Body of pancreas (tissue), 4 donors: ENCODE measurements around the gene SIAH3. TPM values are rescaled to one million over a fixed set of nuclear protein-coding genes. Genes with fewer than 3 reads are reported as not detected.

Experiments used
- ATAC-seq: fragments of 150-250 bp; one replicate; pipeline ENCODE4 v1.9.1; 2016
- DNase-seq, 4 donors: peaks; one replicate each; pipeline ENCODE4 v3.0.0-alpha.2; 2019
- H3K27ac ChIP-seq, 4 donors: fragments of 200-600 bp; sonication (generic); 1 replicate in 3 of 4; 2 replicates in 1 of 4; pipeline versions ENCODE4 v1.5.1 to v1.6.1; 2016 to 2019; ENCODE audit warnings: mild to moderate bottlenecking in 1 of 4, mixed read lengths in 1 of 4, moderate library complexity in 1 of 4
- H3K27me3 ChIP-seq, 2 donors: fragments of 200-600 bp; sonication (generic); one replicate each; pipeline ENCODE4 v1.6.0; 2016; ENCODE audit warnings: mild to moderate bottlenecking in 1 of 2
- H3K36me3 ChIP-seq, 2 donors: fragments of 200-600 bp; sonication (generic); replicated peaks in 1 of 2; 2 replicates each; pipeline ENCODE4 v1.5.1; 2016; ENCODE audit warnings: low read depth in 2 of 2; ENCODE audit not compliant: insufficient read depth in 1 of 2
- H3K4me1 ChIP-seq: fragments of 200-600 bp; sonication (generic); one replicate; pipeline ENCODE4 v1.6.0; 2016
- H3K4me3 ChIP-seq, 2 donors: fragments of 200-600 bp; sonication (generic); 1 replicate in 1 of 2; 2 replicates in 1 of 2; pipeline ENCODE4 v1.5.1; 2016 to 2019
- H3K9me3 ChIP-seq, 3 donors: fragments of 200-600 bp; sonication (generic); 1 replicate in 2 of 3; 2 replicates in 1 of 3; pipeline ENCODE4 v1.5.1; 2016
- CTCF ChIP-seq, 7 experiments: fragments of 450-650 bp in 4 of 7; fragments of 200-600 bp in 3 of 7; sonication (generic) in 3 of 7; IDR thresholded peaks; one replicate each; pipeline ENCODE4 v1.5.1; 2016 to 2019; ENCODE audit warnings: antibody characterized with exemption in 7 of 7
- POLR2A ChIP-seq, 3 donors: fragments of 450-650 bp; IDR thresholded peaks; one replicate each; pipeline ENCODE4 v1.6.1; 2016; ENCODE audit warnings: antibody characterized with exemption in 3 of 3, mild to moderate bottlenecking in 2 of 3
- WGBS, 2 donors: methylation state at CpG; one replicate each; pipeline ENCODE4 v1.1.5; 2017; 5-methylcytosine and 5-hydroxymethylcytosine counted together
- intact Hi-C: fragments of 100-400 bp; cut with DNase I; formaldehyde crosslinking; loops from one replicate; pipeline ENCODE4 v1.15.1; 2023
- total RNA-seq, 2 donors: library from RNA; depleted of rRNA; stranded (reverse); fragments of >200 nt; gene quantifications; one replicate each; pipeline ENCODE4 v1.1.0, GENCODE V29; 2016

Gene SIAH3
- total RNA-seq, 2 donors from 2014 or later, result under 0.01 TPM; not detected in 1

- Histone ChIP-seq H3K27me3 (no peaks in the 10 kb centered on the region), H3K9me3 (no peaks in the 10 kb centered on the region), H3K4me3 (no peak overlapping the region), H3K36me3 (no peaks in the 10 kb centered on the region), H3K4me1 (no peaks in the 10 kb centered on the region), H3K27ac (no peak overlapping the region)
- DNase-seq (no peak), ATAC-seq (no peak)
- 69 to 81% methylated on average over 5 of the region's 5 CpGs for WGBS, 2 donors
- intact Hi-C loops, result no loop called here
- no peak for TF ChIP-seq POLR2A (IDR thresholded peaks at IDR 0.05)
These were observed 51.1 kb downstream of the SIAH3 start for GRCh38 chr13:45800485-45800884.

GRCh38 chr13:45799451-45799850 is 52.1 kb downstream of the SIAH3 start:
- Histone ChIP-seq H3K36me3 (no peaks in the 10 kb centered on the region), H3K4me1 (no peaks in the 10 kb centered on the region), H3K27me3 (no peaks in the 10 kb centered on the region), H3K27ac (no peak overlapping the region), H3K4me3 (no peak overlapping the region), H3K9me3 (no peaks in the 10 kb centered on the region)
- intact Hi-C loops, result no loop called here
- no peak for ATAC-seq
- no peak for DNase-seq
- WGBS, 2 donors, result 69 to 79% methylated on average over 3 of the region's 3 CpGs
- TF ChIP-seq CTCF (IDR thresholded peaks at IDR 0.05), result no peak
- TF ChIP-seq POLR2A (IDR thresholded peaks at IDR 0.05), result no peak

GRCh38 chr13:45798851-45799250 is 52.7 kb downstream of the SIAH3 start:
- H3K9me3 ChIP-seq, result no peaks in the 10 kb centered on the region
- ATAC-seq (no peak), DNase-seq (no peak)
- intact Hi-C loops, result no loop called here
- 93 to 95% methylated on average over 3 of the region's 3 CpGs for WGBS, 2 donors
- no peak overlapping the region for H3K27ac ChIP-seq
- TF ChIP-seq POLR2A (IDR thresholded peaks at IDR 0.05) (no peak), CTCF (IDR thresholded peaks at IDR 0.05) (no peak)
- H3K4me1 ChIP-seq, result no peaks in the 10 kb centered on the region
- H3K4me3 ChIP-seq, result no peak overlapping the region
- H3K27me3 ChIP-seq, result no peaks in the 10 kb centered on the region
- no peaks in the 10 kb centered on the region for H3K36me3 ChIP-seq

GRCh38 chr13:45796426-45797235 is 54.9 kb downstream of the SIAH3 start:
- H3K4me3 ChIP-seq, result no peak overlapping the region
- peaks cover 7% of the 10 kb centered on the region for H3K4me1 ChIP-seq
- intact Hi-C loops, result no loop called here
- H3K9me3 ChIP-seq, result no peaks in the 10 kb centered on the region
- no peak overlapping the region for H3K27ac ChIP-seq
- ATAC-seq (no peak), DNase-seq (no peak)
- WGBS, 2 donors, result 74 to 75% methylated on average over 11 of the region's 11 CpGs
- TF ChIP-seq POLR2A (IDR thresholded peaks at IDR 0.05), result no peak
- no peak for TF ChIP-seq CTCF (IDR thresholded peaks at IDR 0.05)
- no peaks in the 10 kb centered on the region for H3K36me3 ChIP-seq
- no peaks in the 10 kb centered on the region for H3K27me3 ChIP-seq

- peak overlapping the region in 1 of 4 donors; percentile 15 for H3K27ac ChIP-seq
- intact Hi-C loops, result no loop called here
- DNase-seq (peak in 1 of 4 donors; percentile 4), ATAC-seq (peak; percentile 42)
- H3K9me3 ChIP-seq, result no peaks in the 10 kb centered on the region
- 23 to 28% methylated on average over 6 of the region's 6 CpGs for WGBS, 2 donors
- H3K27me3 ChIP-seq, result no peaks in the 10 kb centered on the region
- H3K4me3 ChIP-seq, result no peak overlapping the region
- TF ChIP-seq CTCF (IDR thresholded peaks at IDR 0.05), result no peak
- no peak for TF ChIP-seq POLR2A (IDR thresholded peaks at IDR 0.05)
- peaks cover 7% of the 10 kb centered on the region for H3K4me1 ChIP-seq
- H3K36me3 ChIP-seq, result no peaks in the 10 kb centered on the region
These were observed 58.7 kb downstream of the SIAH3 start for GRCh38 chr13:45792827-45793303.
